HCT116 (cell line): Measurements from ENCODE around the gene PLK2. TPM values are rescaled to one million over a fixed set of nuclear protein-coding genes. Genes with fewer than 3 reads are reported as not detected.

ENCODE experiments used
- ATAC-seq: fragments of 200-7000 bp; cut with Tn5 transposase; 2 replicates; pipeline ENCODE4 v1.9.1; 2020; ENCODE audit warnings: mild to moderate bottlenecking, moderate library complexity
- BruUV-seq: library from RNA; stranded (reverse); fragments of 400-500 nt; replicated peaks from 2 replicates; lab custom pipeline; 2021; lab: Mats Ljungman, UMichigan
- CTCF ChIA-PET: fragments of 300-600 bp; sonication (Branson Sonifier 250); formaldehyde crosslinking; loops from one replicate; lab custom pipeline; 2021; ENCODE audit warnings: antibody characterized with exemption; lab: Charles Lee
- POLR2A ChIA-PET: fragments of 300-600, 350-600 bp; sonication (Branson Sonifier 250); formaldehyde crosslinking; loops from one replicate; lab custom pipeline; 2021; ENCODE audit warnings: antibody characterized with exemption; lab: Charles Lee
- RAD21 ChIA-PET, 2 experiments: fragments of 300-600 bp; sonication (Branson Sonifier 250); formaldehyde crosslinking; loops; one replicate each; lab custom pipeline; 2023; ENCODE audit warnings: low total read pairs in 2 of 2; ENCODE audit not compliant: uncharacterized antibody in 2 of 2, unreplicated experiment in 2 of 2, low non-redundant PET in 1 of 2; lab: Charles Lee
- DNase-seq: peaks from one replicate; pipeline ENCODE4 v3.0.0-alpha.2; 2010; ENCODE audit warnings: low read depth, low spot score
- H2AFZ ChIP-seq: fragments of 200-600 bp; shearing (Covaris generic), sonication (generic); 2 replicates; pipeline ENCODE4 v1.6.1; 2017; ENCODE audit warnings: low read depth, mixed run types, mixed read lengths, antibody characterized with exemption, low read length; ENCODE audit not compliant: poor library complexity, severe bottlenecking
- H3K27ac ChIP-seq: 2 replicates; pipeline ENCODE4 v1.5.1; 2012; ENCODE audit warnings: low read depth, low read length
- H3K27me3 ChIP-seq: fragments of 200-600 bp; sonication (generic); 2 replicates; pipeline ENCODE4 v1.6.1; 2016; ENCODE audit warnings: mixed run types, low read length, mixed read lengths; ENCODE audit not compliant: insufficient read depth
- H3K36me3 ChIP-seq, 2 experiments: fragments of 200-500 bp in 1 of 2; fragments of 200-600 bp in 1 of 2; sonication (Bioruptor generic) in 1 of 2; sonication (generic) in 1 of 2; 2 replicates each; pipeline versions ENCODE4 v1.5.1 to v1.6.1; 2014 to 2016; ENCODE audit warnings: low read length in 2 of 2, inconsistent platforms in 1 of 2, mixed read lengths in 1 of 2, mixed run types in 1 of 2; ENCODE audit not compliant: insufficient read depth in 2 of 2, control insufficient read depth in 1 of 2
- H3K4me1 ChIP-seq, 2 experiments: fragments of 200-600 bp in 1 of 2; sonication (generic) in 1 of 2; 2 replicates each; pipeline versions ENCODE4 v1.5.1 to v1.6.1; 2012 to 2017; ENCODE audit warnings: low read length in 2 of 2, inconsistent platforms in 1 of 2, mild to moderate bottlenecking in 1 of 2, mixed read lengths in 1 of 2, mixed run types in 1 of 2, moderate library complexity in 1 of 2; ENCODE audit not compliant: insufficient read depth in 2 of 2, control insufficient read depth in 1 of 2
- H3K4me2 ChIP-seq: fragments of 200-600 bp; sonication (generic); 2 replicates; pipeline ENCODE4 v1.6.1; 2017; ENCODE audit warnings: mixed run types, low read length, mixed read lengths
- H3K4me3 ChIP-seq, 2 experiments: fragments of 200-600 bp in 1 of 2; sonication (generic) in 1 of 2; replicated peaks in 1 of 2; 2 replicates each; pipeline ENCODE4 v1.5.1; 2011 to 2016; ENCODE audit warnings: low read length in 2 of 2, control low read depth in 1 of 2, low read depth in 1 of 2, mild to moderate bottlenecking in 1 of 2, mixed read lengths in 1 of 2, mixed run types in 1 of 2
- H3K79me2 ChIP-seq: fragments of 200-600 bp; sonication (generic); 2 replicates; pipeline ENCODE4 v1.6.1; 2017; ENCODE audit warnings: mild to moderate bottlenecking, mixed run types, low read length, moderate library complexity, mixed read lengths; ENCODE audit not compliant: insufficient read depth
- H3K9ac ChIP-seq: fragments of 200-600 bp; sonication (generic); 2 replicates; pipeline ENCODE4 v1.6.1; 2016; ENCODE audit warnings: low read length, mixed read lengths
- H3K9me2 ChIP-seq: fragments of 200-600 bp; sonication (generic), shearing (Covaris generic); 2 replicates; pipeline ENCODE4 v1.6.1; 2017; ENCODE audit warnings: mixed run types, mild to moderate bottlenecking, moderate library complexity; ENCODE audit not compliant: insufficient read depth
- H3K9me3 ChIP-seq, 2 experiments: fragments of 200-500 bp in 1 of 2; fragments of 200-600 bp in 1 of 2; sonication (Bioruptor generic) in 1 of 2; sonication (generic) in 1 of 2; 2 replicates each; pipeline ENCODE4 v1.6.1; 2014 to 2017; ENCODE audit warnings: low read length in 2 of 2, mixed read lengths in 2 of 2, inconsistent platforms in 1 of 2, low read depth in 1 of 2, mild to moderate bottlenecking in 1 of 2, mixed run types in 1 of 2, moderate library complexity in 1 of 2; ENCODE audit not compliant: control insufficient read depth in 1 of 2, insufficient read depth in 1 of 2
- H4K20me1 ChIP-seq: fragments of 200-600 bp; sonication (generic), shearing (Covaris generic); 2 replicates; pipeline ENCODE4 v1.6.1; 2017; ENCODE audit warnings: mixed run types, mild to moderate bottlenecking, moderate library complexity; ENCODE audit not compliant: insufficient read depth
- CBX3 ChIP-seq: IDR thresholded peaks from 2 replicates; pipeline ENCODE4 v1.6.1; 2012; ENCODE audit warnings: low read depth
- EGR1 ChIP-seq: IDR thresholded peaks from 2 replicates; pipeline ENCODE4 v1.6.1; 2012; ENCODE audit warnings: low read depth
- EZH2 ChIP-seq: fragments of 200-600 bp; sonication (generic); IDR thresholded peaks from 2 replicates; pipeline ENCODE4 v1.6.1; 2017; ENCODE audit warnings: antibody characterized with exemption, mixed run types
- FOSL1 ChIP-seq: IDR thresholded peaks from 2 replicates; pipeline ENCODE4 v1.6.1; 2012; ENCODE audit warnings: low read depth
- JUND ChIP-seq: IDR thresholded peaks from 2 replicates; pipeline ENCODE4 v1.6.1; 2012
- POLR2AphosphoS5 ChIP-seq: IDR thresholded peaks from 2 replicates; pipeline ENCODE4 v1.6.1; 2011; ENCODE audit warnings: mild to moderate bottlenecking, low read depth, low read length, moderate library complexity
- RAD21 ChIP-seq: IDR thresholded peaks from 2 replicates; pipeline ENCODE4 v1.6.1; 2012; ENCODE audit warnings: low read depth, mild to moderate bottlenecking
- SP1 ChIP-seq: IDR thresholded peaks from 2 replicates; pipeline ENCODE4 v1.6.1; 2012; ENCODE audit warnings: low read depth
- SRF ChIP-seq: IDR thresholded peaks from 2 replicates; pipeline ENCODE4 v1.6.1; 2012; ENCODE audit warnings: low read depth
- TCF7L2 ChIP-seq: IDR thresholded peaks from 2 replicates; pipeline ENCODE4 v1.7.0; 2011; ENCODE audit warnings: borderline replicate concordance, inconsistent platforms; ENCODE audit not compliant: insufficient read depth, insufficient read length; ENCODE audit errors: extremely low read depth
- YY1 ChIP-seq: IDR thresholded peaks from 2 replicates; pipeline ENCODE4 v1.6.1; 2011; ENCODE audit warnings: low read length, low read depth, moderate library complexity, mild to moderate bottlenecking; ENCODE audit not compliant: insufficient replicate concordance; ENCODE audit errors: extremely low read depth
- ZNF274 ChIP-seq: fragments of 200-500 bp; sonication (Bioruptor generic); IDR thresholded peaks from 2 replicates; pipeline ENCODE4 v1.6.1; 2014; ENCODE audit warnings: mild to moderate bottlenecking, low read depth, low read length, inconsistent platforms
- intact Hi-C: fragments of 100-400 bp; cut with micrococcal nuclease; formaldehyde crosslinking; loops from 2 replicates; pipeline ENCODE4 v1.10.0; 2022
- total RNA-seq: library from RNA; stranded (reverse); gene quantifications from one replicate; pipeline ENCODE4 v1.2.1, GENCODE V29; 2021; ENCODE audit not compliant: unreplicated experiment
- TF ChIP-seq, protein P1 (sequence below): IDR thresholded peaks from 2 replicates; pipeline ENCODE4 v1.6.1; 2011; ENCODE audit warnings: mild to moderate bottlenecking, low read length, moderate library complexity; ENCODE audit not compliant: insufficient replicate concordance; ENCODE audit errors: extremely low read depth
- TF ChIP-seq, protein P2 (sequence below): IDR thresholded peaks from 2 replicates; pipeline ENCODE4 v1.6.1; 2012; ENCODE audit warnings: low read depth
- TF ChIP-seq, protein P3 (sequence below), 3 experiments: fragments of 200-600 bp in 1 of 3; sonication (generic) in 1 of 3; IDR thresholded peaks in 2 of 3; conservative IDR thresholded peaks in 1 of 3; 2 replicates each; pipeline ENCODE4 v1.5.1; 2012 to 2017; ENCODE audit warnings: low read depth in 2 of 3, low read length in 2 of 3, antibody characterized with exemption in 1 of 3, borderline replicate concordance in 1 of 3, control low read depth in 1 of 3, mild to moderate bottlenecking in 1 of 3, mixed read lengths in 1 of 3, mixed run types in 1 of 3, moderate library complexity in 1 of 3; ENCODE audit not compliant: insufficient read depth in 1 of 3
- TF ChIP-seq, protein P4 (sequence below): IDR thresholded peaks from 2 replicates; pipeline ENCODE4 v1.6.1; 2012

Gene PLK2
- total RNA-seq, 1 experiment from 2014 or later = 54.6 TPM

DNA sequence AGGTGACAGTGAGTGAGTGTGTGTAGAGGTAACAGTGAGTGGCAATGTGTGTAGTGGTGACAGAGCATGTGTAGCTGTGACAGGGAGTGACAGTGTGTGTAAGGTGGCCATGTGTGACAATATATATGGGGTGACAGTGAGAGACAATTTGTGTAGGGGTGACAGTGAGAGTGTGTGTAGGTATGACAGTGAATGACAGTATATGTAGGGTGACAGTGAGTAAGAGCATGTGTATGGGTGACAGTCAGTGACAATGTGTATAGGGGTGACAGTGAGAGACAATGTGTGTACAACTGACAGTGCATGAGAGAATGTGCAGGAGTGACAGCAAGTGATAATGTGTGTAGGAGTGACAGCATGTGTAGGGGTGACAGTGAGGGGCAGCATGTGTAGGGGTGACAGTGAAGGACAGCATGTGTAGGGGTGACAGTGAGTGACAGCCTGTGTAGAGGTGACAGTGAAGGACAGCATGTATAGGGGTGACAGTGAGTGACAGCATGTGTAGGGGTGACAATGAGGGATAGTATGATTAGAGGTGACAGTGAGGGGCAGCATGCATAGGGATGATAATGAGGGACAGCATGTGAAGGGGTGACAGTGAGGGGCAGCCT lies 21.3 kb upstream of the PLK2 start:
- Histone ChIP-seq H3K9me2 (no peaks in the 10 kb centered on the region), H3K4me2 (no peak overlapping the region), H3K79me2 (no peaks in the 10 kb centered on the region), H3K4me1 (no peaks in the 10 kb centered on the region), H3K9me3 (peaks cover 0 to 4% of the 10 kb centered on the region in 2 experiments; a peak in 1 of 4 replicates), H3K4me3 (no peak overlapping the region)
- CTCF ChIA-PET = no interaction called here
- no peak for ATAC-seq
- intact Hi-C loops = no loop called here
- TF ChIP-seq YY1 (no peak), ZNF274 (no peak), POLR2AphosphoS5 (no peak), TCF7L2 (no peak), JUND (no peak), SP1 (no peak), CBX3 (no peak), SRF (no peak), RAD21 (no peak), FOSL1 (no peak), EZH2 (no peak), EGR1 (no peak)
- TF ChIP-seq, protein P1, sequence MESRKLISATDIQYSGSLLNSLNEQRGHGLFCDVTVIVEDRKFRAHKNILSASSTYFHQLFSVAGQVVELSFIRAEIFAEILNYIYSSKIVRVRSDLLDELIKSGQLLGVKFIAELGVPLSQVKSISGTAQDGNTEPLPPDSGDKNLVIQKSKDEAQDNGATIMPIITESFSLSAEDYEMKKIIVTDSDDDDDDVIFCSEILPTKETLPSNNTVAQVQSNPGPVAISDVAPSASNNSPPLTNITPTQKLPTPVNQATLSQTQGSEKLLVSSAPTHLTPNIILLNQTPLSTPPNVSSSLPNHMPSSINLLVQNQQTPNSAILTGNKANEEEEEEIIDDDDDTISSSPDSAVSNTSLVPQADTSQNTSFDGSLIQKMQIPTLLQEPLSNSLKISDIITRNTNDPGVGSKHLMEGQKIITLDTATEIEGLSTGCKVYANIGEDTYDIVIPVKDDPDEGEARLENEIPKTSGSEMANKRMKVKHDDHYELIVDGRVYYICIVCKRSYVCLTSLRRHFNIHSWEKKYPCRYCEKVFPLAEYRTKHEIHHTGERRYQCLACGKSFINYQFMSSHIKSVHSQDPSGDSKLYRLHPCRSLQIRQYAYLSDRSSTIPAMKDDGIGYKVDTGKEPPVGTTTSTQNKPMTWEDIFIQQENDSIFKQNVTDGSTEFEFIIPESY = no peak
- TF ChIP-seq, protein P2, sequence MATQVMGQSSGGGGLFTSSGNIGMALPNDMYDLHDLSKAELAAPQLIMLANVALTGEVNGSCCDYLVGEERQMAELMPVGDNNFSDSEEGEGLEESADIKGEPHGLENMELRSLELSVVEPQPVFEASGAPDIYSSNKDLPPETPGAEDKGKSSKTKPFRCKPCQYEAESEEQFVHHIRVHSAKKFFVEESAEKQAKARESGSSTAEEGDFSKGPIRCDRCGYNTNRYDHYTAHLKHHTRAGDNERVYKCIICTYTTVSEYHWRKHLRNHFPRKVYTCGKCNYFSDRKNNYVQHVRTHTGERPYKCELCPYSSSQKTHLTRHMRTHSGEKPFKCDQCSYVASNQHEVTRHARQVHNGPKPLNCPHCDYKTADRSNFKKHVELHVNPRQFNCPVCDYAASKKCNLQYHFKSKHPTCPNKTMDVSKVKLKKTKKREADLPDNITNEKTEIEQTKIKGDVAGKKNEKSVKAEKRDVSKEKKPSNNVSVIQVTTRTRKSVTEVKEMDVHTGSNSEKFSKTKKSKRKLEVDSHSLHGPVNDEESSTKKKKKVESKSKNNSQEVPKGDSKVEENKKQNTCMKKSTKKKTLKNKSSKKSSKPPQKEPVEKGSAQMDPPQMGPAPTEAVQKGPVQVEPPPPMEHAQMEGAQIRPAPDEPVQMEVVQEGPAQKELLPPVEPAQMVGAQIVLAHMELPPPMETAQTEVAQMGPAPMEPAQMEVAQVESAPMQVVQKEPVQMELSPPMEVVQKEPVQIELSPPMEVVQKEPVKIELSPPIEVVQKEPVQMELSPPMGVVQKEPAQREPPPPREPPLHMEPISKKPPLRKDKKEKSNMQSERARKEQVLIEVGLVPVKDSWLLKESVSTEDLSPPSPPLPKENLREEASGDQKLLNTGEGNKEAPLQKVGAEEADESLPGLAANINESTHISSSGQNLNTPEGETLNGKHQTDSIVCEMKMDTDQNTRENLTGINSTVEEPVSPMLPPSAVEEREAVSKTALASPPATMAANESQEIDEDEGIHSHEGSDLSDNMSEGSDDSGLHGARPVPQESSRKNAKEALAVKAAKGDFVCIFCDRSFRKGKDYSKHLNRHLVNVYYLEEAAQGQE = no peak
- TF ChIP-seq, protein P3, sequence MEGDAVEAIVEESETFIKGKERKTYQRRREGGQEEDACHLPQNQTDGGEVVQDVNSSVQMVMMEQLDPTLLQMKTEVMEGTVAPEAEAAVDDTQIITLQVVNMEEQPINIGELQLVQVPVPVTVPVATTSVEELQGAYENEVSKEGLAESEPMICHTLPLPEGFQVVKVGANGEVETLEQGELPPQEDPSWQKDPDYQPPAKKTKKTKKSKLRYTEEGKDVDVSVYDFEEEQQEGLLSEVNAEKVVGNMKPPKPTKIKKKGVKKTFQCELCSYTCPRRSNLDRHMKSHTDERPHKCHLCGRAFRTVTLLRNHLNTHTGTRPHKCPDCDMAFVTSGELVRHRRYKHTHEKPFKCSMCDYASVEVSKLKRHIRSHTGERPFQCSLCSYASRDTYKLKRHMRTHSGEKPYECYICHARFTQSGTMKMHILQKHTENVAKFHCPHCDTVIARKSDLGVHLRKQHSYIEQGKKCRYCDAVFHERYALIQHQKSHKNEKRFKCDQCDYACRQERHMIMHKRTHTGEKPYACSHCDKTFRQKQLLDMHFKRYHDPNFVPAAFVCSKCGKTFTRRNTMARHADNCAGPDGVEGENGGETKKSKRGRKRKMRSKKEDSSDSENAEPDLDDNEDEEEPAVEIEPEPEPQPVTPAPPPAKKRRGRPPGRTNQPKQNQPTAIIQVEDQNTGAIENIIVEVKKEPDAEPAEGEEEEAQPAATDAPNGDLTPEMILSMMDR (IDR thresholded peaks at IDR 0.05 in 2 of 3, conservative IDR thresholded peaks at IDR 0.05 in 1 of 3; ENCODE audit: borderline replicate concordance in 1 of 3, insufficient read depth in 1 of 3, low read depth in 2 of 3, low read length in 2 of 3) = no peak
- TF ChIP-seq, protein P4, sequence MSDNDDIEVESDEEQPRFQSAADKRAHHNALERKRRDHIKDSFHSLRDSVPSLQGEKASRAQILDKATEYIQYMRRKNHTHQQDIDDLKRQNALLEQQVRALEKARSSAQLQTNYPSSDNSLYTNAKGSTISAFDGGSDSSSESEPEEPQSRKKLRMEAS = no peak
- TF ChIP-seq, all 23 proteins: peak for 0
- no peak overlapping the region for H3K27ac ChIP-seq
- no peak for DNase-seq
- no TSS peak for BruUV-seq
- H2AFZ ChIP-seq = no peak overlapping the region
- ChIA-PET POLR2A (no interaction called here), RAD21 (no interaction called here)
- no peak overlapping the region for H3K9ac ChIP-seq
- H3K27me3 ChIP-seq = 0 out of 2 replicates have a peak, but pooled peaks cover 4% of the 10 kb centered on the region
- H3K36me3 ChIP-seq = no peaks in the 10 kb centered on the region
- no peaks in the 10 kb centered on the region for H4K20me1 ChIP-seq
